Duodenal mucosa (tissue), 2 donors: Measurements from ENCODE around the gene ZBTB33.

ENCODE experiments used
- H3K27ac ChIP-seq: one replicate; pipeline ENCODE4 v1.7.0; 2013; ENCODE audit warnings: low read depth, low read length
- H3K27me3 ChIP-seq, 2 donors: one replicate each; pipeline ENCODE4 v1.7.0; 2013; ENCODE audit warnings: low read length in 2 of 2, control low read depth in 1 of 2; ENCODE audit not compliant: insufficient read depth in 2 of 2, control insufficient read depth in 1 of 2
- H3K36me3 ChIP-seq, 2 donors: one replicate each; pipeline ENCODE4 v1.7.0; 2013; ENCODE audit warnings: low read length in 2 of 2, control low read depth in 1 of 2; ENCODE audit not compliant: insufficient read depth in 2 of 2, control insufficient read depth in 1 of 2
- H3K4me1 ChIP-seq, 2 donors: one replicate each; pipeline ENCODE4 v1.7.0; 2013; ENCODE audit warnings: low read length in 2 of 2, control low read depth in 1 of 2; ENCODE audit not compliant: insufficient read depth in 2 of 2, control insufficient read depth in 1 of 2
- H3K4me3 ChIP-seq, 2 donors: one replicate each; pipeline ENCODE4 v1.7.0; 2013; ENCODE audit warnings: low read length in 2 of 2, low read depth in 1 of 2
- H3K9ac ChIP-seq, 2 donors: one replicate each; pipeline ENCODE4 v1.7.0; 2013; ENCODE audit warnings: low read length in 2 of 2, low read depth in 1 of 2
- H3K9me3 ChIP-seq, 2 donors: one replicate each; pipeline ENCODE4 v1.7.0; 2013; ENCODE audit warnings: low read length in 2 of 2, control low read depth in 1 of 2; ENCODE audit not compliant: control insufficient read depth in 1 of 2

Gene ZBTB33

DNA sequence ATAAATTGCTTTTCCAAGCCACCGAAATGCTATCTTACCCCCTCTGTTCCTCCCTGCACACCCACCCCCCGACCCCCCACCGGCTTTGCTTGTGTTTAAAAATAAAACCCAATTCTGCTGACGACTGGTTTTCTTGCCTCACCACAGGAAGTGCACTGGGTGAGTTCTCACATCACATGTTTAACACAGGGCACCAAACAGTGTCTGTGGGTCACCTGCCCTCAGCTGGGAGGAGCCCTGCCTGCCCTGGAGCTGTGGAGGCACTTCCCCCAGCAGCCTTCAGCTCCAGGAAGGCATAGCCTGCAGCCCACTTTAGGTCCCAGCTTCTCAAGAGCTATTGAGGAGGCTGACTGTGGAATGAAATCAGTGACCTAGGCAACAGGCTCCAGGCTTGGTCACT is 51.8 kb downstream of the ZBTB33 start:
- Histone ChIP-seq H3K4me1 (no peaks in the 10 kb centered on the region), H3K4me3 (no peak overlapping the region), H3K9me3 (no peaks in the 10 kb centered on the region), H3K27ac (no peak overlapping the region), H3K36me3 (no peaks in the 10 kb centered on the region), H3K27me3 (peaks cover 0 to 2% of the 10 kb centered on the region in 2 donors), H3K9ac (no peak overlapping the region)

DNA sequence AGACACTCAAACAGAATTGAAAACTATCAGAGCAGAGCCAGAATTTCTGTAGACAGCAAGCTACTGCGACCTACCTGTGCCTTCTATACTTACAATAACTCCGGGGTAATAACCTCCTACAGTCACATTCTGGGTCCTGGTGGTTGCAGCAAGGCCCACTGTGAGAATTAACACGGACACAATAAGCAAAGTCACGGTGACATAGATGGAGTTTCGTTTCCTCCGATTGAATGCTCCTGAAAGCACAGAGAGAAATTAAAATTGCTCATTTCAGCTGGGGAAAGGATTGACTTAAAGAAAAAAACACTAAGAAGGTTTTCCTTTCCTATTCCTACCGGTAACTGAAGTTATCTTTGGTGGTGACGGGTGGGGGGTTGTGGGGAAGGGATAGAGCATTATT is 53.6 kb downstream of the ZBTB33 start:
- no peaks in the 10 kb centered on the region for H3K9me3 ChIP-seq
- H3K27me3 ChIP-seq = peaks cover 12 to 20% of the 10 kb centered on the region in 2 donors
- peaks cover 0 to 2% of the 10 kb centered on the region in 2 donors for H3K4me1 ChIP-seq
- no peak overlapping the region for H3K27ac ChIP-seq
- H3K36me3 ChIP-seq = no peaks in the 10 kb centered on the region
- no peak overlapping the region for H3K9ac ChIP-seq
- no peak overlapping the region for H3K4me3 ChIP-seq

DNA sequence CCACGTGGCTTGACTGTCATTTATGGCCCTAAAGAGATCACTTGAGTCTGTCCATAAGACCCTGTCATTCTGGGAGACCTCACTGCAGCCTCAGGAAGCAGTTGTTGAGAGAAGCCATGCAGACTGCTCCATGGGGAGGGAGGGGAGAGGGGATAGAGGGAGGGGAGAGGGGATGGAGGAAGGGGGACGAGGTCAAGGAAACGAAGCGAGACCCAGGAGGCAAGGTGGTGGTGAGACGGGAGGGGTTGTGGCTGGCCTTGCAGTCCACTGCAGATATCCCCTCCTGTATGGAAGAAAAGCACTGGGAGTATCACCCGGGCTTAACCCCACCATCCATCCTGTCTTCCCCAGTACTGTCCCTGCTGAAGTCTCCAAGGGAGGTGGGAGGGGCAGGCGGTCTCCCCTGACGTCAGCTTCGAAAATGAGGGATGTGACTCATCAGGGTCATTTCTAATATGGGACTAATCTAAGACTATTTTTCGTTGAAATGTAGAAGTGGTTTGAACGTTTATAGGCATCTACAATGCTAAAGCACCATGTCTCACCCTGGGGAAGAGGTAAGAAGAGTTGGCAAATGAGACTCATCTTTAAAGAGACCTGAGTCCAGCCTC is 55.0 kb downstream of the ZBTB33 start:
- no peak overlapping the region for H3K9ac ChIP-seq
- H3K9me3 ChIP-seq = no peaks in the 10 kb centered on the region
- no peak overlapping the region for H3K4me3 ChIP-seq
- no peaks in the 10 kb centered on the region for H3K36me3 ChIP-seq
- no peak overlapping the region for H3K27ac ChIP-seq
- peaks cover 0 to 13% of the 10 kb centered on the region in 2 donors for H3K4me1 ChIP-seq
- H3K27me3 ChIP-seq = peaks cover 14 to 32% of the 10 kb centered on the region in 2 donors

DNA sequence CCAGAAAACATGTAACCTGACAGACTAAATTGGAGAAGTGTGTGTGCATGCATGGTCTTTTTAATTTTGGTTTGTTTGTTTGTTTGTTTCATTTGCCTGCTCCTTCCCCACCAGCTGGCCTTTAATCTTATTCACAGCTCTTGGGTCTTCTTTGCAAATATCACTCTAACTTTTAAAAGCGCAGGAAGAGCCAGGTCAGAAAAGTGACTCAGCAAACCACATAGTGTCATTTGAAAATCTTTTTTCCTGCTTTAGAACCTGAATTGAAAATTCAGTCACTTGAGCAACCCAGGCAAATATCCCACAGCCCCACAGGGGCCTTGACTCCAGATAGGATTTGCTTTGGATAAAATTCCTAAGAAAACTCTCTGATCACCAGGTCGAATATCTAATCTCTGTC is 56.0 kb downstream of the ZBTB33 start:
- Histone ChIP-seq H3K27ac (no peak overlapping the region), H3K9me3 (no peaks in the 10 kb centered on the region), H3K9ac (no peak overlapping the region), H3K27me3 (peaks cover 18 to 42% of the 10 kb centered on the region in 2 donors), H3K4me3 (no peak overlapping the region), H3K4me1 (peaks cover 0 to 16% of the 10 kb centered on the region in 2 donors), H3K36me3 (no peaks in the 10 kb centered on the region)
